ENCODE data around the gene NEK2. TPM values are rescaled to one million over a fixed set of nuclear protein-coding genes. Genes with fewer than 3 reads are reported as not detected.

The NEK2 gene
- total and polyA plus RNA-seq, 2 of the 13 experiments (the other 11 are each of a cell fraction or from before 2014, with no cell fraction given) = 10.9 to 40.8 TPM

GRCh38 chr1:211625040-211625439, 50.4 kb downstream of the NEK2 start (continued):
- TF ChIP-seq EP300 (IDR thresholded peaks at IDR 0.05; ENCODE audit: low read depth in 2 of 2, low read length in 2 of 2) (peak in 1 of 2 experiments; percentile 12; a peak in 1 of 4 replicates), EP300 (CRISPR knock-in tag; IDR thresholded peaks at IDR 0.05; ENCODE audit: borderline replicate concordance) (no peak), FOXA3 (CRISPR knock-in tag; IDR thresholded peaks at IDR 0.05) (0 out of 2 replicates have a peak, but pooled peaks have one; percentile 24), IRF2 (CRISPR knock-in tag; IDR thresholded peaks at IDR 0.05) (peak; percentile 44; the same call in 1 of the 2 replicates), CTCF (CRISPR knock-in tag; IDR thresholded peaks at IDR 0.05) (peak; percentile 85), KAT8 (CRISPR knock-in tag; IDR thresholded peaks at IDR 0.05) (0 out of 2 replicates have a peak, but pooled peaks have one; percentile 37), SOX13 (IDR thresholded peaks at IDR 0.05) (no peak), SOX13 (CRISPR knock-in tag; conservative IDR thresholded peaks at IDR 0.05 in 1 of 2, IDR thresholded peaks at IDR 0.05 in 1 of 2) (peak in 1 of 2 experiments; percentile 33; a peak in 1 of 4 replicates), XRCC5 (optimal IDR thresholded peaks at IDR 0.05; ENCODE audit: low read length) (peak; percentile 21), MED1 (CRISPR knock-in tag; IDR thresholded peaks at IDR 0.05) (0 out of 2 replicates have a peak, but pooled peaks have one; percentile 26), ZMYM3 (CRISPR knock-in tag; IDR thresholded peaks at IDR 0.05) (peak; percentile 37; the same call in 1 of the 2 replicates), CEBPG (CRISPR knock-in tag; IDR thresholded peaks at IDR 0.05) (peak; percentile 42; the same call in 1 of the 2 replicates), SMAD3 (CRISPR knock-in tag; IDR thresholded peaks at IDR 0.05) (0 out of 2 replicates have a peak, but pooled peaks have one; percentile 37), ZBTB10 (CRISPR knock-in tag; IDR thresholded peaks at IDR 0.05; ENCODE audit: borderline replicate concordance) (no peak), SMC3 (IDR thresholded peaks at IDR 0.05; ENCODE audit: low read length) (peak; percentile 92), HMGXB4 (CRISPR knock-in tag; IDR thresholded peaks at IDR 0.05; ENCODE audit: borderline replicate concordance in 1 of 2, low read depth in 1 of 2) (peak; percentile 39 to 77; a peak in 2 of 4 replicates), HOMEZ (CRISPR knock-in tag; IDR thresholded peaks at IDR 0.05; ENCODE audit: low read depth) (peak; percentile 41; the same call in 1 of the 2 replicates), ZNF263 (CRISPR knock-in tag; IDR thresholded peaks at IDR 0.05) (0 out of 2 replicates have a peak, but pooled peaks have one; percentile 34), ZNF644 (CRISPR knock-in tag; IDR thresholded peaks at IDR 0.05; ENCODE audit: low read depth) (0 out of 2 replicates have a peak, but pooled peaks have one; percentile 15), THAP11 (CRISPR knock-in tag; IDR thresholded peaks at IDR 0.05) (0 out of 2 replicates have a peak, but pooled peaks have one; percentile 17), REPIN1 (CRISPR knock-in tag; IDR thresholded peaks at IDR 0.05; ENCODE audit: borderline replicate concordance, low read depth) (no peak)

Measured in HepG2 (cell line).